Activated CD4-positive, CD25-positive, alpha-beta regulatory T cell treated with anti-CD3 and anti-CD28 coated beads, Interleukin-2, amount 50 U/mL, for 24 hours (primary cell): ENCODE measurements around the gene PDRG1.

Experiments
- ATAC-seq, 2 donors: fragments of 150-1000 bp; cut with Tn5 transposase; one replicate each; pipeline ENCODE4 v1.10.0; 2021; ENCODE audit warnings: mild to moderate bottlenecking in 1 of 2, moderate library complexity in 1 of 2

Gene PDRG1

GRCh38 chr20:31951530-31952453, at the start of gene PDRG1:
PDRG1 (minus strand) TSS chr20:31952046; CDS start chr20:31951961, 85 bp downstream.
- peak; percentile 95 to 97 for ATAC-seq

GRCh38 chr20:31998246-31998645, 46.4 kb upstream of the PDRG1 start:
- no peak for ATAC-seq

GRCh38 chr20:31996996-31997395, 45.1 kb upstream of the PDRG1 start:
- ATAC-seq = no peak

DNA sequence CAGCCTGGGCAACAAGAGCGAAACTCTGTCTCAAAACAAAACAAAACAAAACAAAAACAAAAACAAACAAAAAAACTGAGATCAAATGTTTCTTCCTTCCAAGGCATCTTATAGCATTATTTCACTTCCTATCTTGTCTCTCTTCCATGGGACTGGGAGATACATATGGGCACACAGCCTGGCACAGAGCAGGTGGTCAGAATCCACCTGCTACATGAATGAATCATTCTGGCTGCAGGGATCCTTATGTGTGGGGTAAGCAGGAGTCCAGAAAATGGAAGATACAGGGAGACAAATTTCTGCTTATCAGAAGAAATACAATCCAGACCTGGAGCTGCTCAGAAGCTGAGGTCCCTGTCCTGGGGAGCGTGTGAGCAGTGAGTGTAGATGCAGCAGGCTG, 40.2 kb upstream of the PDRG1 start:
- no peak for ATAC-seq

- no peak for ATAC-seq
Measured at GRCh38 chr20:31991339-31991705, 39.5 kb upstream of the PDRG1 start.

DNA sequence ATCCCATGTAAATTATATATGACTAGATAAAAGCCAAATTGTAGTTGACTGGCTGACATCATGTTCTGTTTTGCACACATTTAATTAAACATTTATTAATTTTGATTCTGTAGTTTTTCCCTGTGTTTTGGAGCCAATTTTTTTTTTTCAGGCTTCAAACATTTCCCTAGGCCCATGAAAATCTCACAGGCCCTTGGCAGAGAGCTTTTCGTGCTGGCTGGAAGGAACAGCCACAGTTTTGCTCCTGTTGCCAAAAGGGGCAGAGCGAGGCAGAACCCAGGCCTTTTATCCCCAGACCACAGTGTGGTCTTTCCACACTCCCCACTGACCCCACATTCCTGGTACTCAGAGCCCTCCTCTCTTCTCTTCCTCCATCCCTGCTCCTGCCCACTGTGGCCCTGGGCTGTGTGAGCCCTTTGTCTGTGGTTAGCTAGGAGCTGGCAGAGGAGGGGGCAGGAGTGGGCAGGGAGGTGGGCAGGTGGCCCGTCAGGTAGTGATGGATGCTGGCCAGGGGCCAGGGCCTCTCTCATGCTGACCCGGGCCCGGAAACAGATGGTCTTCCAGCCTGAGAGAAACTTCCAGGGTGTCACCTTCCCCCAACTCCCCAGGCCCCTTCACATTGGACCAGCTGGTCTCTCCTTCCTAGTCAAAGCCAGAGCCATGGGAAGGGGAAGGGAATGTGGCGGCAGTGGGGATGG, 38.9 kb upstream of the PDRG1 start:
- ATAC-seq = no peak

- no peak for ATAC-seq
Measured at GRCh38 chr20:31989030-31989645, 37.3 kb upstream of the PDRG1 start.

DNA sequence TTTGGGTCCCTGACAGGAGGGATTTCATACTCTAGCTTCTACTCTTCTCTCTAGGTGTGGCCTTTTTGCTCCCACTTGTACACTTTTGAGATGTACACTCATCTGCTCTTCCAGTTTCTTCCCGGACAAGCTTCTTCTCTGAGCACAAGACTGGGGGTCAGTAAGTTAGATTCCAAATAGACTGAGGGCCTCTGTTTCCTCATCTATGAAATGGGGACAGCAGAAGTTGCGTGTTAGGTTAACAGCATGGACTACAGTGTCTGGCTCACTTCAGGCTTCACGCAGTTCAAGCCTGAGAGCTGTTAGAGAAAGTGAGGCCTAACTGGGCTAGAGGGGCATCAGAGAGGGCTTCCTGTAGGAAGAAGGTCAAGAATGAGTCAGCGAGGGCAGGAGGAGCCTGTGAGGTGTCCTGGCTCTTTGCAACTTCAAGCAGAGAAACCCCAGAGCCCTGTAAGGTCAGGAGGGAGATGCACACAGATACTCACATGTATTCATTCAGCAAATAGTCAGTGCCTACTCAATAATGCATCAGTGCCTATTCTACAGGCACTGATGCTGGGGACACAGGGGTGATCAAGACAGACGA, 36.7 kb upstream of the PDRG1 start:
- ATAC-seq = no peak

GRCh38 chr20:31987744-31988143, 35.9 kb upstream of the PDRG1 start:
- ATAC-seq = no peak

- no peak for ATAC-seq
Measured at GRCh38 chr20:31984981-31985471, 33.2 kb upstream of the PDRG1 start.

DNA sequence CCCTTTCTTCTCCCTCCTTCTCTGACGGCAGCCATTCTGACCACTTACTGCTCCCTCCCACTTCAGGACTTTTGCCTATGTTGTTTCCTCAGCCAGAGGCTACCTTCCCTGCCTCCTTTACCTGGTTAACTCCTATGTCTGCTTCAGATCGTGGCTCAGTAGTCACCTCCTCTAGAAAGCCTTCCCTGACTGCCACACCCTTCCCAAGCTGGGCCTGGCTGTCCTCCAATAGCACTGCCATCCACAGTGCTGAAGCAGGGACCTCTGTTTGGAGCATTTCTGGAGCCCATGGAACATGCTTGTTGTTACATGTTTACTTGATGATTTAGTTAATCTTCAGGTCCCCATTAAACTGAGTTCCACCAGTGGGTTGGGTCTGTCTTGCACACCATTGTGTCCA, 29.9 kb upstream of the PDRG1 start:
- no peak for ATAC-seq

GRCh38 chr20:31979713-31980426, 28.0 kb upstream of the PDRG1 start:
- ATAC-seq = no peak

GRCh38 chr20:31977080-31977479, 25.2 kb upstream of the PDRG1 start:
- no peak for ATAC-seq

DNA sequence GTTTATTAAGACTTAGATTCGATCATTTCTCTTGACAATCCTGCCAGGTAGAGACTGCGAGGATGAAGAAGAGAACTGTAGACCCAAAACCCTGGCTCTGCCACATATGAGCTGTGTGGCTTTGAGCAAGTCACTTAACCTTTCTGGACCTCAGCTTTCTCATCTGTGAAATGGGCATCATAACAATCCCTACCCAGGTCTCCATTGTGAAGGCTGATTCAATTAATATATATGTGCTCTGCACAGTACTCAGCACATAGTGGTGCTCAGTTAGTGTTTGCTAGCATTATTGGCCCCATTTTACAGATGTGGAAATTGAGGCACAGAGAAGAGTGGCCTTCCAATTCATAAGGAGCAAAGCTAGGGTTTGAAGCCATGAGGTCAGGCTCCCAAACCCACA, 24.0 kb upstream of the PDRG1 start:
- no peak for ATAC-seq

DNA sequence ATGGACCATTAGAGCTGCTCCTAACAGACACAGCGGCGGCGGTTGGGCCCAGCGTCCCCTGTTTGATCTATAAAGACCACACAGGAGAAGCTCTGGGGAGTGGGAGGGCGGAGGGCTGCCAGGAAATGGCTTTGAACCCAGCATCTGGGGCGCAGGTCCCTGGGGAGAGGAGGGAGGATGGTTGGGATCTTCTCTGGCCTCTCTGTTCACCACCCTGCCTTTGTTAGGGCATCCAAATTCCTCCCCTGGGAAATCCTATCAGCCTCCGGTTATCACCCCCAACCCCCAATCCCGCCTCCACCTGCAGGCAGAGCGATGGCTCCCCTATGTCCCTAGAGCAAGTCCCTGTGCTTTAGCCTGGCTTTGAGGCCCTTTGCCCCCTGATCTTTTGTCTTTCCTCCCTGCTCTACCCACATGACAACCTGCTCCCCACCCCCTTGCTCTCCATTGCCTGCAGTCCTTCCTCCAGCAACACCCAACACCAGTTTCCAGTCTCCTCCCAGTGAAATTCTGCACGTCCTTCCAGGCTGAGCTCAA, 23.2 kb upstream of the PDRG1 start:
- ATAC-seq = no peak

GRCh38 chr20:31974296-31974695, 22.4 kb upstream of the PDRG1 start:
- ATAC-seq = no peak

DNA sequence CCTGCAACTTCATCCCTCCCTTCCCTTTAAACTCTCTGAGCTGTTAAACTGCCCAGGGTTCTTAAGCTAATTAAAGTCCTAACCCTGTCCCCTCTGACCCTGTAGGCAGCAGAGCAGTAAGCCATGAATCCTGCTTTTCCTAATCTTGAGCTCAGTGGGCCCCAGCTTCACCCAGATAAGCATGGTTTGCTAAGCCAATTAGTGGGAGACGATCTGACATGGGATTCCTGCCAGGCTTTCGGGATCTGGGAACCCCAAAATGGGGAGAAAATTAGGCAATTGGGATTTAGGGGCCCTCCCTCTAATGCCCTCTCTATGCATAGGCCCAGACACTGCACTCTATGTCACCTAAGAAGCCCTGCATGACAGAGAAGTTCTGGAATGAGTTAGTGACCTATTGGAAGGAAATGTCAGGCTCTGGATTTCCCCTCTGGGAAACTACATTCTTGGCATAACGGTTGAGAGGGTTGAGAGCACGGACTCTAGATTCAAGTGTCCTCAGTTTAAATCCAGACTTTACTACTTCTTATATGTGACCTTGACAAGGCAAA, 20.7 kb upstream of the PDRG1 start:
- no peak for ATAC-seq

DNA sequence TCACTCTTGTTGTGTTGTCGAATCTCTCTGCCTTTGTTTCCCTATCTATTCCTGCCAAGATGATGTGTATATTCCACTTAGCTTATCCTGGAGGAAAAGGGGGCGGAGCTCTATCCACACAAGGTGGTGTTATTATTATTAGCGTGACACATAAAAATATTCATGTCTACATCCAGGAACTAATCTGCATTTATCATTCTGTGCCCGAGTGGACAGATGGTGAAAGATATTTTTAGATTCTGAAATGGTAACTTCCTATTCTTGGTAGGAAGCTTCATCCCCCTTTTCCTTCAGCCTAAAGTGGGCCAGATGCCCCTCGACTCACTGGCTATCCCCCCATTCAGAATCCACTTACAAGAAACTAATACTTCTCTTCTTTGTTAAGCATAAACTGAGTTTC, 18.1 kb upstream of the PDRG1 start:
- ATAC-seq = no peak

- peak; percentile 79 to 83 for ATAC-seq
Measured at GRCh38 chr20:31968291-31969126, 16.7 kb upstream of the PDRG1 start.

- peak in 1 of 2 donors; percentile 13 for ATAC-seq
Measured at GRCh38 chr20:31967830-31968249, 16.0 kb upstream of the PDRG1 start, which contains the start of gene XKR7. XKR7 (plus strand) TSS chr20:31968151; CDS start chr20:31968176, 25 bp downstream.
